ENCODE data around the gene FAIM2.

The FAIM2 gene

DNA sequence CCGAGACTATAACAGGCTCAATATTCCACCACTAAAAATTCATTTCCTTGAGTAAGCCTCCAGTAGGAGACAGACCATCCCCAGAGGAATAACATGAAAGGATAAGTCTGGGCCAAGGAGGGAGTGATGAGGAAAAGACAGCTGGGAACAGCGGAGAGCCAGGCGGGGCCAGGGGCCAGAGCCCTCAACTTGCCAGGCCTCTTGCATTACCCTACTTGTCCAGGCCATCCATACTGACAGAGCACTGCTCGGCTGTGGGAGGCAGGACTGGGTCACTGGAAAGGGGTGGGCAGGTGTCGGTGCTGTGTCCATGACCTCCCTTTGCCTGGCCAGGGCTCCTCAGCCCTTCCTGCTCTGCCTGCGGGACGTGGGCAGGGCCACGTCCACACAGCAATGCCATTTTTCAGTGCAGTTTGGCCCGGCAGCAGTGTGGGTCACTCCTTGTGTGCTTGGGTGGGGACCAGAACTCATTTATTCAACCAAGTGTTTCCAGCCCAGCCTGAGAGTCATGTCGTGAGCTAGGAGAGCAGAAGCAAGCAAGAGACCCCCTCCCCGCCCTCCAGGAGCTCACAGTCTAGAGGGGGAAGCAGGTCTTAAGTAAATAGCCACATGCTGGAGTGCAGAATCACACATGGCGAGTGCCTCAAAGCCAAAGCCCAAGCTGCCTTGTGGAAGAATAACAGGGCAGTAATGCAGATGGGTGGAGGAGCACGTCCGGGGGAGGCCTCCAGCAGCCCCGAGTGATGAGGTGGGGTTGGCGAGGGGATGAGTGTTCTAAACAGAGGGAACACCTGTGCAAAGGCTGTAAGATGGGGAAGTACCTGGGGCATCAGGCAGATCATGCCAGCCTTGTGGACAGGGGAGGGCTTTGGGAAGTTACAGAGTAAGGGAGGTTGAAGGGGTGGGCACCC lies 8.9 kb upstream of the FAIM2 start:
- Histone ChIP-seq H3K36me3 (ENCODE audit: control insufficient read depth, insufficient read depth, low read length) (no peaks in the 10 kb centered on the region), H3K4me3 (replicated peaks; ENCODE audit: low read depth, low read length) (no peak overlapping the region), H3K27me3 (replicated peaks; ENCODE audit: control insufficient read depth, insufficient read depth, low read length) (no peaks in the 10 kb centered on the region; the same call in 1 of the 2 replicates)
- TF ChIP-seq, protein P1, sequence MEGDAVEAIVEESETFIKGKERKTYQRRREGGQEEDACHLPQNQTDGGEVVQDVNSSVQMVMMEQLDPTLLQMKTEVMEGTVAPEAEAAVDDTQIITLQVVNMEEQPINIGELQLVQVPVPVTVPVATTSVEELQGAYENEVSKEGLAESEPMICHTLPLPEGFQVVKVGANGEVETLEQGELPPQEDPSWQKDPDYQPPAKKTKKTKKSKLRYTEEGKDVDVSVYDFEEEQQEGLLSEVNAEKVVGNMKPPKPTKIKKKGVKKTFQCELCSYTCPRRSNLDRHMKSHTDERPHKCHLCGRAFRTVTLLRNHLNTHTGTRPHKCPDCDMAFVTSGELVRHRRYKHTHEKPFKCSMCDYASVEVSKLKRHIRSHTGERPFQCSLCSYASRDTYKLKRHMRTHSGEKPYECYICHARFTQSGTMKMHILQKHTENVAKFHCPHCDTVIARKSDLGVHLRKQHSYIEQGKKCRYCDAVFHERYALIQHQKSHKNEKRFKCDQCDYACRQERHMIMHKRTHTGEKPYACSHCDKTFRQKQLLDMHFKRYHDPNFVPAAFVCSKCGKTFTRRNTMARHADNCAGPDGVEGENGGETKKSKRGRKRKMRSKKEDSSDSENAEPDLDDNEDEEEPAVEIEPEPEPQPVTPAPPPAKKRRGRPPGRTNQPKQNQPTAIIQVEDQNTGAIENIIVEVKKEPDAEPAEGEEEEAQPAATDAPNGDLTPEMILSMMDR (IDR thresholded peaks at IDR 0.05; ENCODE audit: insufficient read depth, low read length, poor library complexity, severe bottlenecking) = no peak
- DNase-seq (ENCODE audit: extremely low read depth, insufficient read length) = no peak

DNA sequence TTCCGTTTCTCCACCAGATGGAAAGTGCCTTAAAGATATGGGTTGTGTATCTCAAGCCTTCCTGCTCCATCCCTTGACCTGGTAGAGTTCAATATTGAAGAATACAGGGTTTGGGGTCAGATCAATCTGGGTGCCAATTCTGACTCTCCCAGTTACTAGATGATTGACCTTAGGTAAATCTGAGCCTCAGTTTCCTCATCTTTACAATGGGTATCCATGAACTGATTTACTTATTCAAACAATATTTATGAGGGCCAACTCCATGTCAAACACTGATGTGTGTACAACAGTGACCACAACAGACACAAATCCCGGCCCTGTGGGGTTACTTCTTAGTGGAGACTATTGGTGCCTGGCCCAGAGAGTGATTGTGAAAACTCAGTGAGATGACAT lies 7.5 kb upstream of the FAIM2 start:
- Histone ChIP-seq H3K36me3 (ENCODE audit: control insufficient read depth, insufficient read depth, low read length) (no peaks in the 10 kb centered on the region), H3K27me3 (replicated peaks; ENCODE audit: control insufficient read depth, insufficient read depth, low read length) (no peaks in the 10 kb centered on the region; the same call in 1 of the 2 replicates), H3K4me3 (replicated peaks; ENCODE audit: low read depth, low read length) (no peak overlapping the region)
- TF ChIP-seq, protein P1 (IDR thresholded peaks at IDR 0.05; ENCODE audit: insufficient read depth, low read length, poor library complexity, severe bottlenecking) = no peak
- DNase-seq (ENCODE audit: extremely low read depth, insufficient read length) = no peak

DNA sequence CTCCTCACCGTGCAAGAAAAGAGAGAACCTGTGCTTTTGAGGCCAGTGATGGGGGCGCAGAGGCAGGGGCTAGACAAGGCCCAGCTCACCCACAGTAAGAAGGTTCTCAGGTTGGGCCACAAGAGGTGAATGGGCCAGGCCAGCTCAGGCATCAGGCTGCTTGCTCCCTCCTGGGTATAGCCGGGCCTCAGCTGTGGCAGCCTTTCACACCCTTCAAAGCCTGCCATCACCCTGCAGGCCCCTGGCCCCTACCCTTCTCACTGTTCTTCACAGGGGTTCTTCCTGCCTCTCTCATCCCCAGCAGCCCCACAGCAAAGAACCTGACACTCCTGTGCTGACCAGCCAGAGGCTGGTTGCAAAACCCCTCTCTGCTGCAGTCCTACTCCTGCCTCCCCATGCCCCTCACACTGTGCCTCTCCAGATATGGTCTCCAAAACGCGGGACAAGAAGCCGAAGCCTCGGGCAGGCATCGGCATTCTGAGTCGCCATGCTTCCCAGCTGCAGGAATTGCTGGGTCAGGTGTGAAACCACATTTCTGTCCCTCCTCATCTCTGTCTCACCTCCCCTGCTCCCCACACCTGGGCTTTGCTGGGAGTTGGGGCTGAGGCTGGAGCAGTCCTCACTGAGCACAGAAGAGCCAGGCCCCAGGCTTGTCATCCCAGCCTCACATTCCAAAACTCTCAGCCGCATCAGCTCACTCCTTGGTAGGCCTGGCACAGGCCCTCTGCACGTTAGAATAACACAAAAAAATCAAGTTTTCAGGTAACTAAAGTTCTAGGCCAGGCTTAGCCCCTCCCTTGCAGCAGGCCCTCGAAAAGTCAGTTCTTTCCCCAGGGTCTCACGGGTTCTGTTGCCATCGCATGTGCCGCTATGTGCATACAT lies 6.9 kb upstream of the FAIM2 start:
- no peaks in the 10 kb centered on the region; the same call in 1 of the 2 replicates for H3K27me3 ChIP-seq (replicated peaks; ENCODE audit: control insufficient read depth, insufficient read depth, low read length)
- no peaks in the 10 kb centered on the region for H3K36me3 ChIP-seq (ENCODE audit: control insufficient read depth, insufficient read depth, low read length)
- no peak for DNase-seq (ENCODE audit: extremely low read depth, insufficient read length)
- TF ChIP-seq, protein P1 (IDR thresholded peaks at IDR 0.05; ENCODE audit: insufficient read depth, low read length, poor library complexity, severe bottlenecking) = no peak
- no peak overlapping the region for H3K4me3 ChIP-seq (replicated peaks; ENCODE audit: low read depth, low read length)

DNA sequence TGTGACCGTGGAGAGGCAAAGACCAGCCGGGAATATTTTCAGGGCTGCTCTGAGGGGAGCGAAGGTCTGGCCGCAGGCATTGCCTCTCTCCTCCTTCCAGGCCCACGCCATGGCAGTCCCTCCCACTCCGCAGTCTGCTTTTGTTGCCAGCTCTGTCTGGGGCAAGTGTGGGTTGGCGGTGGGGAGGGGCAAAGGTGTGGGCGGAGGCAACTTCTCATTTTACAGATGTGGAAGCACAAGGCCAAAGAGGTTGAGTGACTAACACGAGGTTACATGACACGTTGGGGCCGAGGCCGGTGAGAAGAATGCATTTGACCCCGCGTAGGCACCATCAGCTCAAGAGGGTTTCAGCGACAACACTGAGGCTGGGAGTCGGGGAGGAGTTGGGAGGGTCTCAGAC lies 6.1 kb upstream of the FAIM2 start:
- no peak for DNase-seq (ENCODE audit: extremely low read depth, insufficient read length)
- Histone ChIP-seq H3K36me3 (ENCODE audit: control insufficient read depth, insufficient read depth, low read length) (no peaks in the 10 kb centered on the region), H3K27me3 (replicated peaks; ENCODE audit: control insufficient read depth, insufficient read depth, low read length) (no peaks in the 10 kb centered on the region; the same call in 1 of the 2 replicates), H3K4me3 (replicated peaks; ENCODE audit: low read depth, low read length) (no peak overlapping the region)
- TF ChIP-seq, protein P1 (IDR thresholded peaks at IDR 0.05; ENCODE audit: insufficient read depth, low read length, poor library complexity, severe bottlenecking) = no peak

DNA sequence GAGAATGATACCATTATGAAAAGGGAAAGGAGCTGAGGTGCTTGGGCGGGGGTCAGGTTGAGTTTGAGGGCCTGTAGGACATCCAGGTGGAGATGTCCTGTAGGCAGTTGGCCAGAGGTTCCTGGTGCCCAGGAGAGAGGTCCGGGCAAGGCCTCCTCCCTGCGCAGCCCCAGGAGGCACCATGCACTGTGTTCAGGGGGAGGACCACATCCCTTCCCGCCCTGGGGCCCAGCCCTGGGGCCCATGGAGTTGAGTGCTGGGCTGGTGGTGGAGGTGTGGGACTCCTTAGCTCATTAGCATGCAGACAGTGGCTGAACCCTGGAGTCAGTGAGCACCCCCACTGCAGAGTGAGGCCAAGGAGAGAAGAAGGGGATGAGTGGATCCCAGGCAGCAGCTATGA lies 5.7 kb upstream of the FAIM2 start:
- H3K36me3 ChIP-seq (ENCODE audit: control insufficient read depth, insufficient read depth, low read length) = no peaks in the 10 kb centered on the region
- H3K4me3 ChIP-seq (replicated peaks; ENCODE audit: low read depth, low read length) = no peak overlapping the region
- peaks cover 1% of the 10 kb centered on the region for H3K27me3 ChIP-seq (replicated peaks; ENCODE audit: control insufficient read depth, insufficient read depth, low read length)
- DNase-seq (ENCODE audit: extremely low read depth, insufficient read length) = no peak
- TF ChIP-seq, protein P1 (IDR thresholded peaks at IDR 0.05; ENCODE audit: insufficient read depth, low read length, poor library complexity, severe bottlenecking) = no peak

Measured in GM06990 (cell line).